Thyroid gland (tissue), 4 donors: ENCODE measurements around the gene VIT. TPM values are rescaled to one million over a fixed set of nuclear protein-coding genes. Genes with fewer than 3 reads are reported as not detected.

Experiments
- DNase-seq, 2 donors: peaks; one replicate each; pipeline ENCODE4 v3.0.0-alpha.2; 2019
- H3K27ac ChIP-seq, 3 donors: fragments of 200-600 bp; sonication (generic); 1 replicate in 2 of 3; 2 replicates in 1 of 3; pipeline ENCODE4 v1.5.1; 2016 to 2019; ENCODE audit warnings: mild to moderate bottlenecking in 1 of 3, moderate library complexity in 1 of 3
- H3K27me3 ChIP-seq: fragments of 200-600 bp; sonication (generic); one replicate; pipeline ENCODE4 v1.5.1; 2019
- H3K36me3 ChIP-seq, 2 donors: fragments of 200-600 bp; sonication (generic); one replicate each; pipeline ENCODE4 v1.5.1; 2016 to 2019
- H3K4me1 ChIP-seq, 2 donors: fragments of 200-600 bp; sonication (generic); one replicate each; pipeline ENCODE4 v1.5.1; 2017 to 2019
- H3K4me3 ChIP-seq, 3 donors: fragments of 200-600 bp; sonication (generic); replicated peaks in 1 of 3; 1 replicate in 2 of 3; 2 replicates in 1 of 3; pipeline ENCODE4 v1.5.1; 2016; ENCODE audit warnings: mild to moderate bottlenecking in 1 of 3
- H3K9me3 ChIP-seq: fragments of 200-600 bp; sonication (generic); one replicate; pipeline ENCODE4 v1.5.1; 2017
- CTCF ChIP-seq, 6 experiments: fragments of 200-600 bp in 3 of 6; fragments of 450-650 bp in 3 of 6; sonication (generic) in 3 of 6; IDR thresholded peaks; one replicate each; pipeline ENCODE4 v1.5.1; 2016 to 2019; ENCODE audit warnings: antibody characterized with exemption in 6 of 6, mild to moderate bottlenecking in 2 of 6, inconsistent platforms in 1 of 6, moderate library complexity in 1 of 6
- POLR2A ChIP-seq, 2 donors: fragments of 450-650 bp; IDR thresholded peaks; one replicate each; pipeline ENCODE4 v1.6.1; 2017; ENCODE audit warnings: antibody characterized with exemption in 2 of 2, mild to moderate bottlenecking in 2 of 2, moderate library complexity in 1 of 2
- WGBS, 2 donors: methylation state at CpG; one replicate each; pipeline ENCODE4 v1.1.5; 2017; 5-methylcytosine and 5-hydroxymethylcytosine counted together
- intact Hi-C: fragments of 100-400 bp; cut with DNase I; formaldehyde crosslinking; loops from one replicate; pipeline ENCODE4 v1.15.1; 2023
- total RNA-seq, 4 donors: library from RNA; depleted of rRNA; stranded (reverse); fragments of >200 nt; gene quantifications; one replicate each; pipeline ENCODE4 v1.2.3, GENCODE V29; 2016

Gene VIT
- total RNA-seq = 10 to 100 TPM in 3 of 4 donors, 1 to 10 TPM in 1; 9.4 to 24.7 (median 20.6) TPM

GRCh38 chr2:36696533-36696932 is at the start of gene VIT:
Gene VIT, plus strand, starts transcription at chr2:36696707. Its CDS starts 19,664 bp downstream, at chr2:36716371.
- intact Hi-C loops = no loop called here
- 57 to 71% methylated on average over 2 of the region's 2 CpGs for WGBS, 2 donors
- H3K27ac ChIP-seq = no peak within 1 kb of the TSS

GRCh38 chr2:36650031-36650829 is 46.3 kb upstream of the VIT start:
- TF ChIP-seq CTCF (IDR thresholded peaks at IDR 0.05) = no peak
- TF ChIP-seq POLR2A (IDR thresholded peaks at IDR 0.05) = no peak
- H3K27me3 ChIP-seq = no peaks in the 10 kb centered on the region
- H3K9me3 ChIP-seq = no peaks in the 10 kb centered on the region
- no peak overlapping the region for H3K27ac ChIP-seq
- DNase-seq = peak in 1 of 2 donors; percentile 3
- peaks cover 0 to 5% of the 10 kb centered on the region in 2 donors for H3K4me1 ChIP-seq
- H3K36me3 ChIP-seq = no peaks in the 10 kb centered on the region
- no peak overlapping the region for H3K4me3 ChIP-seq
- WGBS, 2 donors = 71 to 86% methylated on average over 4 of the region's 4 CpGs
- intact Hi-C loops = no loop called here

More at GRCh38 chr2:36696533-36696932, at the start of gene VIT:
- no peaks in the 10 kb centered on the region for H3K9me3 ChIP-seq
- no peaks in the 10 kb centered on the region for H3K36me3 ChIP-seq
- H3K4me3 ChIP-seq = no peak within 1 kb of the TSS
- H3K27me3 ChIP-seq = no peaks in the 10 kb centered on the region
- DNase-seq = no peak
- H3K4me1 ChIP-seq = no peaks in the 10 kb centered on the region
- TF ChIP-seq POLR2A (IDR thresholded peaks at IDR 0.05) (no peak), CTCF (IDR thresholded peaks at IDR 0.05) (no peak)

- no peaks in the 10 kb centered on the region for H3K36me3 ChIP-seq
- no peaks in the 10 kb centered on the region for H3K27me3 ChIP-seq
- TF ChIP-seq POLR2A (IDR thresholded peaks at IDR 0.05) = no peak
- TF ChIP-seq CTCF (IDR thresholded peaks at IDR 0.05) = no peak
- no peak overlapping the region for H3K4me3 ChIP-seq
- WGBS, 2 donors = 78 to 85% methylated on average over 5 of the region's 5 CpGs
- peaks cover 0 to 5% of the 10 kb centered on the region in 2 donors for H3K4me1 ChIP-seq
- no peak for DNase-seq
- intact Hi-C loops = no loop called here
- no peak overlapping the region for H3K27ac ChIP-seq
- no peaks in the 10 kb centered on the region for H3K9me3 ChIP-seq
Measured at GRCh38 chr2:36653155-36653554, 43.4 kb upstream of the VIT start.

- H3K36me3 ChIP-seq = no peaks in the 10 kb centered on the region
- TF ChIP-seq POLR2A (IDR thresholded peaks at IDR 0.05) (no peak), CTCF (IDR thresholded peaks at IDR 0.05) (no peak)
- no peak for DNase-seq
- H3K9me3 ChIP-seq = no peaks in the 10 kb centered on the region
- WGBS, 2 donors = 85 to 88% methylated on average over 2 of the region's 2 CpGs
- no peak overlapping the region for H3K4me3 ChIP-seq
- intact Hi-C loops = no loop called here
- no peaks in the 10 kb centered on the region for H3K27me3 ChIP-seq
- H3K4me1 ChIP-seq = peaks cover 0 to 5% of the 10 kb centered on the region in 2 donors
- H3K27ac ChIP-seq = no peak overlapping the region
Measured at GRCh38 chr2:36653967-36654694, 42.4 kb upstream of the VIT start.

GRCh38 chr2:36655453-36655852 is 41.1 kb upstream of the VIT start:
- intact Hi-C loops = no loop called here

More at GRCh38 chr2:36655453-36655852, 41.1 kb upstream of the VIT start:
- Histone ChIP-seq H3K27me3 (no peaks in the 10 kb centered on the region), H3K27ac (no peak overlapping the region), H3K4me1 (no peaks in the 10 kb centered on the region), H3K36me3 (no peaks in the 10 kb centered on the region), H3K9me3 (no peaks in the 10 kb centered on the region), H3K4me3 (no peak overlapping the region)
- TF ChIP-seq POLR2A (IDR thresholded peaks at IDR 0.05) = no peak
- no peak for TF ChIP-seq CTCF (IDR thresholded peaks at IDR 0.05)
- 65 to 76% methylated on average over 4 of the region's 4 CpGs for WGBS, 2 donors
- DNase-seq = no peak
